ENCODE data around the gene AR. TPM values are rescaled to one million over a fixed set of nuclear protein-coding genes. Genes with fewer than 3 reads are reported as not detected.

Gene AR, protein sequence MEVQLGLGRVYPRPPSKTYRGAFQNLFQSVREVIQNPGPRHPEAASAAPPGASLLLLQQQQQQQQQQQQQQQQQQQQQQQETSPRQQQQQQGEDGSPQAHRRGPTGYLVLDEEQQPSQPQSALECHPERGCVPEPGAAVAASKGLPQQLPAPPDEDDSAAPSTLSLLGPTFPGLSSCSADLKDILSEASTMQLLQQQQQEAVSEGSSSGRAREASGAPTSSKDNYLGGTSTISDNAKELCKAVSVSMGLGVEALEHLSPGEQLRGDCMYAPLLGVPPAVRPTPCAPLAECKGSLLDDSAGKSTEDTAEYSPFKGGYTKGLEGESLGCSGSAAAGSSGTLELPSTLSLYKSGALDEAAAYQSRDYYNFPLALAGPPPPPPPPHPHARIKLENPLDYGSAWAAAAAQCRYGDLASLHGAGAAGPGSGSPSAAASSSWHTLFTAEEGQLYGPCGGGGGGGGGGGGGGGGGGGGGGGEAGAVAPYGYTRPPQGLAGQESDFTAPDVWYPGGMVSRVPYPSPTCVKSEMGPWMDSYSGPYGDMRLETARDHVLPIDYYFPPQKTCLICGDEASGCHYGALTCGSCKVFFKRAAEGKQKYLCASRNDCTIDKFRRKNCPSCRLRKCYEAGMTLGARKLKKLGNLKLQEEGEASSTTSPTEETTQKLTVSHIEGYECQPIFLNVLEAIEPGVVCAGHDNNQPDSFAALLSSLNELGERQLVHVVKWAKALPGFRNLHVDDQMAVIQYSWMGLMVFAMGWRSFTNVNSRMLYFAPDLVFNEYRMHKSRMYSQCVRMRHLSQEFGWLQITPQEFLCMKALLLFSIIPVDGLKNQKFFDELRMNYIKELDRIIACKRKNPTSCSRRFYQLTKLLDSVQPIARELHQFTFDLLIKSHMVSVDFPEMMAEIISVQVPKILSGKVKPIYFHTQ
- polyA plus RNA-seq (ENCODE audit: insufficient read length in 4 of 4): 1 to 10 TPM; 2.5 to 3.8 (median 3.0) TPM

DNA sequence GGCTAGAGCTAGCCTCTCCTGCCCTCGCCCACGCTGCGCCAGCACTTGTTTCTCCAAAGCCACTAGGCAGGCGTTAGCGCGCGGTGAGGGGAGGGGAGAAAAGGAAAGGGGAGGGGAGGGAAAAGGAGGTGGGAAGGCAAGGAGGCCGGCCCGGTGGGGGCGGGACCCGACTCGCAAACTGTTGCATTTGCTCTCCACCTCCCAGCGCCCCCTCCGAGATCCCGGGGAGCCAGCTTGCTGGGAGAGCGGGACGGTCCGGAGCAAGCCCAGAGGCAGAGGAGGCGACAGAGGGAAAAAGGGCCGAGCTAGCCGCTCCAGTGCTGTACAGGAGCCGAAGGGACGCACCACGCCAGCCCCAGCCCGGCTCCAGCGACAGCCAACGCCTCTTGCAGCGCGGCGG is at the start of gene AR:
AR (plus strand) TSS at position 204 of the 400 bp plus-strand sequence. CDS start 1,126 bp downstream, outside the sequence.
- DNase-seq (ENCODE audit: low read depth in 4 of 4, low spot score in 2 of 4): no peak

DNA sequence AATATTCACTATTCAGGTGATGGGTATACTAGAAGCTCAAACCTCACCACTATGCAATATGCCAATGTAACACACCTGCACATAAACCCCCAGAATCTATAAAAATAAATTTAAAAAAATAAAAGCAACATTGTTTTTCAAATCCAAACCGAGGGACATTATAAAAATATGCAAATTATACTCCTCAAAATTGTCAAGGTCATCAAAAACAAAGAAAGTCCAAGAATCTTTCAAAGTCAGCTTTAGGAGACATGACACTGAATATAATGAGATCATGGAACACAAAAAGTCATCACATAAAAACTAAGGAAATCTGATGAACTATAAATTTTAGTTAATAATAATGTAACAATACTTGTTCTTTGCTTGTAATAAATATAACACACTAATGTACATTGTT is 43.2 kb upstream of the AR start:
- DNase-seq (ENCODE audit: low read depth in 4 of 4, low spot score in 2 of 4): no peak

DNA sequence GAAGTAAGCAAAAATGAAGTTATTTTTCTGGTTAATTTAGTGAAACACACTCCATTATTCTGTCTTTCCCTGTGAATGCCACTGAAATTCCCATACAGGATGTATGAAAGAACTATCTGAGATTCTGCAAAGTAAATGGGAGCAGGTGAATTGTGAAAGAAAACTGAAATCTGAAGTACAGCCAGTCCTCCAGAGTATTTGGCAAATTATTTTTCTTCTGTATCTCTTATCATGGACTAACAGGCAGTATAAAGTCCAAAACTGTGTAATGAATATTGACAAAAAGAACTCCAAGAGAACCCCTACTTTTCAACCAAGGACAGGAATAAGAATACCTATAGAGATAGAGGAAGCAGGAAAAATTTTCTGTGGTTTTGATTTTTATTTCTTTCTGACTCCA is 40.8 kb upstream of the AR start:
- no peak for DNase-seq (ENCODE audit: low read depth in 4 of 4, low spot score in 2 of 4)

DNA sequence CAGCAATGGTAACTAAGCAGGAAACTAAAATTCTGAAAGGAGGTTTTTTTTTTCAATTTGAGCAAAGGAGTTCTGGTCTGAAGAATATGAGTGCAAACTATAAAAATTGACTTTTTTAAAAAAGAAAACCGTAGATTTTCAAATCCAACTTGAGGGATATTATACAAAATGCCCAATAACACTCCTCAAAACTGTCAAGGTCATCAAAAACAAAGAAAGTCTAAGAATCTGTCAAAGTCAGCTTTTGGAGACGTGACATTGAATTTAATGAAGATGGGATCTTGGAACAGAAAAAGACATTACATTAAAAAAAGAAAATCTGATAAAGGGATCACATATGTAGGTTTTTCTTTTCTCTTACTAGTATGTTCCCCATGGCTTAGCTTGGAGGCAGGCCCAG is 40.4 kb upstream of the AR start:
- DNase-seq (ENCODE audit: low read depth in 4 of 4, low spot score in 2 of 4): no peak

DNA sequence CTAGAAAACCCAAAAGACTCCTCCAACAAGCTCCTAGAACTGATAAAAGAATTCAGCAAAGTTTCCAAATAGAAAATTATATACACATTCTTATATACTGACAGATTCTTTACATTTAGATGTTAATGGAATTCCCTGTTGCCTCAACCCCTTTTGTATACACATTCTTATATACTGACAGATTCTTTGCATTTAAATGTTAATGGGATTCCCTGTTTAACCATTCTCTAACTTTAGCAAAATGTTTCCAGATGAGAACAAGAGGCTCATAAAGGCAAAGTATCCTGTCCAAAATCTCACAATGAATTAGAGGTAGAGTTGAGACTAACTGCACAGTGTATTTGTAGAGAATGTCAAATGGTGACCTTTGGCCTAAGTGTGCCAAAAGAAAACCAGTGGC is 23.1 kb upstream of the AR start:
- no peak for DNase-seq (ENCODE audit: low read depth in 4 of 4, low spot score in 2 of 4)

DNA sequence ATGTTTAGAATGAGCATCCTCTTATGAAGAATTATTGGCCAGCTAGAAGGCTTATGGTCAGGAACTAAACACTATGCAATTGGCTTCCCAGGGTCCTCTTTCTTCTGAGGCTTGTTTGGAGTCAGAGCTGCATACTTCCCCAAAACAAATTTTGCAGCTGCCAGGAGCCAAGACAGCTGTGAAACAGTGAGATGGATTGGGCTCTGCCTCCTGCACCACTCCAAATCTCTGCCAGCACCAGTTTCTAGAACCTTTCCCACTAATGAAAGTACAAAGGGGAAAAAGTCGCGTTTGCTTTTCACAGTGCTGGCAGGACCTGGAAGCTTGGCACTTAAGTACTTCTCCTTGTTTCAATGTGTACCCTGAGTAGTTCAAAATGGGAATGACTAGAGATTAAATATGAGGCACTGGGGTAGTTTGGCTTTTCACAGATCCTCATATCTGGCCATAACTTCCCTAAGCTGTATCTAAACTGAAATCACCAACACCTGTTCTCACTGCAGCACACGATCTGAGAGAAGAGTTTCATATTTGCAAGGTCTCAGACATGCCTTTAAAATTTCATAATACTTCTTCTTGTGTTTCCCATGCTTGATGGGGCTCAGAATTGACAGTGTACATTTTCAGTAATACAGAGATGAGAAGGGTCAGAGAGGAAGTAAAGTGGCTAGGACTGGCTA is 20.7 kb upstream of the AR start:
- no peak for DNase-seq (ENCODE audit: low read depth in 4 of 4, low spot score in 2 of 4)

DNA sequence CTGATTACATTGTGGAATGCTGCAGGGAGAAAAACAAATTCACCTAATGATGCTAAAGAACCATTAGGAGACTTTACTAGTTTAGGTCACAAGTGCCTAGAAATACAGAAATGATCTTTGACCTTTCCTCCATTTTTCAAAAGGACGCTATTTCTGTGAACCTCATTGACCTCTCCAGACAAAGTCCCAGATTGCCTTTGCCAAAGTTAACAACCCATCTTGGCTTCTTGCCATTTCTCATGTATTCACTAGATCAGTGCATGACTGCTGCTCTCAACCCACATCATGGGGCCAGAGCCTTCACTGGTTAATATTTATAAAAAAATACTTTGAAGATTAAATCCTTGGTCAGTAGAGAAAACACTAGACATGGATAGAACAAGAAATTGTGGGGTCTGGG is 19.9 kb upstream of the AR start:
- no peak for DNase-seq (ENCODE audit: low read depth in 4 of 4, low spot score in 2 of 4)

DNA sequence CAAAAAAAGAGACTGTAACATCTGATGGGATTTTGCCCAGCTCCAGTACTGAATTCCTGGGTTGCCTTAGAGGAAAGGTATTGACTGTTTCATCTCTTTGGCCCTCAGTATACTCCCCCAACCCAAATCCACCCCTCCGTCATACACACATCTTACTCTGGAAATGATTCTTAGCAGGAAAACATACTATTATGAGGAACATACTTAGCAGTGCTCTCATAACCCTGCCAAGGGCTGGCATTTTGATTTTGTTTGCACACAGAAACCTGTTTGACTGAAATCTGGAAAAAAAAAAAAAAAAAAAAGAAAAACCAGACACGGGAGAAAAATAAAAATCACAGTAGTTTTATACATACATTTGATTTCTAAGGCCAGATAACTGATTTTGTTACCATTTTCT is 19.4 kb upstream of the AR start:
- DNase-seq (ENCODE audit: low read depth in 4 of 4, low spot score in 2 of 4): no peak

DNA sequence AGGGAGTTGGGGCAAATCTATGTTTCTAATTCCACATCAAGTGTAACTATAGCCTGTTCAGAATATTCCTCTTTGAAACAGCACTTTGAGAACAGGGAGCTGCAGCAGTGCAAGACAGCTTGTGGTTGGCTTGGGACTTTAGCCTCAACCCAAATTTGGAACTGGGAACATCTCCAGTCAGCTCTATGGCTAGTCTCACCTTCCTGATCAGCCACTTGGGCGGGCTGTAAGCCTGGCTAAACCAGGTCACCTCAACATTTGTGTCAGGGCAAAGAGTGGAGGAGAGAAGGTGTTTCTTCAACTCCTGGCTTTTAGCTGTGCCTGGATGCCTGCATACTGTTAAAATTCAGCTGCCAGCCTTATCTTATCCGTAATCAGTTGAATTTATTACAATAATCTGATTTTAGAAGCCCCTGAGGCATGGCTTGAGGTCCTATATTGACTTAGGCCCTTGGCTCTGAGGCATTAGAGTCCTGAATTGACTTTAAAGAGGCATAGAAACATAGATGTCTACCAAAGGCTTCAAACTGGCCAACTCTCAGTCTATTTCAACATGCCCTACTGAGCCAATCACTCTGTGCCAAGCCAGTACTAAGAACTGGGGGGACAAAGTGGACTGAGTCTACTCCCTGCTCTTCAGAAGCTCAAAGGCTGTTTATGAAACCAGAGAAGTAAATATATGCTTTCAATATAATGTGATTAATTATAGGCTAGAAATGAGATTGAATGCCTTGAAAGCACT is 18.7 kb upstream of the AR start:
- DNase-seq (ENCODE audit: low read depth in 4 of 4, low spot score in 2 of 4): no peak

DNA sequence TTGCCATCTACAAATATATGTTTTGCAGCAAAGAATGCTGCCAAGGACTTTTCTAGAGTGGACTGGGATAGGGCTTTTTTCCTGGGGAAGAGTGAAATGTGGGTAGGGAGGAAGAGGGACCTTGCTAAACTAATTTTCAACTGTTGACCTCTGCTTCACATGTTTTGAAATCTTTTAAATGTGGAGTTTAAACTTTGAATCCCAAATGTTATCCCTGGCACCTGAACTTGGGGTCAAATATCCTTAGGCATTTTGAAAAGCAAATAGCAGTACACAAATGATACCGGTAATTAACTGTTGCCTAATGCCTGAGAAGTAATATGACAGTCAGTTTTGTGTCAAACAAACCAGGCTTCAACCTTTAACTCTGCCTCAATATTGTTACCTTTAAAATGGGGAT is 7.3 kb upstream of the AR start:
- DNase-seq (ENCODE audit: low read depth in 4 of 4, low spot score in 2 of 4): no peak

DNA sequence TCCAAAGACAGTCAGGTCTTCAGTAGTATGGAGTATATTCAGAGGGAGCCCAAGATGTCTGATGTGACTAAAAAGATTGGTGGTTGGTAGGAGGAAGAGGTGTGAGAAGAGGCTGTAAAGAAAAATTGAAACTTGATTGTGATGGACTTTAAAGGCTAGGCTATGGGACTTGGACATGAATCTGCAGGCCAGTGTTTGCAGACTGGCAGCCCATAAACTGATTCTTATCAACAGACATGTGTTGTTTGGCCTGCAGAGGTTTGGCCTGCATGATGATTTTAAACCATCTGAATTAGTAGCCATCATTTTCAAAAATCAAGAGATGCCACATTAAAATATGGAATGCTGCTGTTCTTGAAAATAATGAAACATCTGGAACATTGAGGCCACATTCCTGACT is 5.4 kb upstream of the AR start:
- DNase-seq (ENCODE audit: low read depth in 4 of 4, low spot score in 2 of 4): no peak

DNA sequence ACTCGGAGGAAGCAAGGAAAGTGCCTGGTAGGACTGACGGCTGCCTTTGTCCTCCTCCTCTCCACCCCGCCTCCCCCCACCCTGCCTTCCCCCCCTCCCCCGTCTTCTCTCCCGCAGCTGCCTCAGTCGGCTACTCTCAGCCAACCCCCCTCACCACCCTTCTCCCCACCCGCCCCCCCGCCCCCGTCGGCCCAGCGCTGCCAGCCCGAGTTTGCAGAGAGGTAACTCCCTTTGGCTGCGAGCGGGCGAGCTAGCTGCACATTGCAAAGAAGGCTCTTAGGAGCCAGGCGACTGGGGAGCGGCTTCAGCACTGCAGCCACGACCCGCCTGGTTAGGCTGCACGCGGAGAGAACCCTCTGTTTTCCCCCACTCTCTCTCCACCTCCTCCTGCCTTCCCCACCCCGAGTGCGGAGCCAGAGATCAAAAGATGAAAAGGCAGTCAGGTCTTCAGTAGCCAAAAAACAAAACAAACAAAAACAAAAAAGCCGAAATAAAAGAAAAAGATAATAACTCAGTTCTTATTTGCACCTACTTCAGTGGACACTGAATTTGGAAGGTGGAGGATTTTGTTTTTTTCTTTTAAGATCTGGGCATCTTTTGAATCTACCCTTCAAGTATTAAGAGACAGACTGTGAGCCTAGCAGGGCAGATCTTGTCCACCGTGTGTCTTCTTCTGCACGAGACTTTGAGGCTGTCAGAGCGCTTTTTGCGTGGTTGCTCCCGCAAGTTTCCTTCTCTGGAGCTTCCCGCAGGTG is 637 bp downstream of the AR start:
- no peak for DNase-seq (ENCODE audit: low read depth in 4 of 4, low spot score in 2 of 4)

DNA sequence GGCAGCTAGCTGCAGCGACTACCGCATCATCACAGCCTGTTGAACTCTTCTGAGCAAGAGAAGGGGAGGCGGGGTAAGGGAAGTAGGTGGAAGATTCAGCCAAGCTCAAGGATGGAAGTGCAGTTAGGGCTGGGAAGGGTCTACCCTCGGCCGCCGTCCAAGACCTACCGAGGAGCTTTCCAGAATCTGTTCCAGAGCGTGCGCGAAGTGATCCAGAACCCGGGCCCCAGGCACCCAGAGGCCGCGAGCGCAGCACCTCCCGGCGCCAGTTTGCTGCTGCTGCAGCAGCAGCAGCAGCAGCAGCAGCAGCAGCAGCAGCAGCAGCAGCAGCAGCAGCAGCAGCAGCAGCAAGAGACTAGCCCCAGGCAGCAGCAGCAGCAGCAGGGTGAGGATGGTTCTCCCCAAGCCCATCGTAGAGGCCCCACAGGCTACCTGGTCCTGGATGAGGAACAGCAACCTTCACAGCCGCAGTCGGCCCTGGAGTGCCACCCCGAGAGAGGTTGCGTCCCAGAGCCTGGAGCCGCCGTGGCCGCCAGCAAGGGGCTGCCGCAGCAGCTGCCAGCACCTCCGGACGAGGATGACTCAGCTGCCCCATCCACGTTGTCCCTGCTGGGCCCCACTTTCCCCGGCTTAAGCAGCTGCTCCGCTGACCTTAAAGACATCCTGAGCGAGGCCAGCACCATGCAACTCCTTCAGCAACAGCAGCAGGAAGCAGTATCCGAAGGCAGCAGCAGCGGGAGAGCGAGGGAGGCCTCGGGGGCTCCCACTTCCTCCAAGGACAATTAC is 1.4 kb downstream of the AR start:
- DNase-seq (ENCODE audit: low read depth in 4 of 4, low spot score in 2 of 4): no peak

DNA sequence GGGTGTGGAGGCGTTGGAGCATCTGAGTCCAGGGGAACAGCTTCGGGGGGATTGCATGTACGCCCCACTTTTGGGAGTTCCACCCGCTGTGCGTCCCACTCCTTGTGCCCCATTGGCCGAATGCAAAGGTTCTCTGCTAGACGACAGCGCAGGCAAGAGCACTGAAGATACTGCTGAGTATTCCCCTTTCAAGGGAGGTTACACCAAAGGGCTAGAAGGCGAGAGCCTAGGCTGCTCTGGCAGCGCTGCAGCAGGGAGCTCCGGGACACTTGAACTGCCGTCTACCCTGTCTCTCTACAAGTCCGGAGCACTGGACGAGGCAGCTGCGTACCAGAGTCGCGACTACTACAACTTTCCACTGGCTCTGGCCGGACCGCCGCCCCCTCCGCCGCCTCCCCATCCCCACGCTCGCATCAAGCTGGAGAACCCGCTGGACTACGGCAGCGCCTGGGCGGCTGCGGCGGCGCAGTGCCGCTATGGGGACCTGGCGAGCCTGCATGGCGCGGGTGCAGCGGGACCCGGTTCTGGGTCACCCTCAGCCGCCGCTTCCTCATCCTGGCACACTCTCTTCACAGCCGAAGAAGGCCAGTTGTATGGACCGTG is 2.2 kb downstream of the AR start:
- no peak for DNase-seq (ENCODE audit: low read depth in 4 of 4, low spot score in 2 of 4)

DNA sequence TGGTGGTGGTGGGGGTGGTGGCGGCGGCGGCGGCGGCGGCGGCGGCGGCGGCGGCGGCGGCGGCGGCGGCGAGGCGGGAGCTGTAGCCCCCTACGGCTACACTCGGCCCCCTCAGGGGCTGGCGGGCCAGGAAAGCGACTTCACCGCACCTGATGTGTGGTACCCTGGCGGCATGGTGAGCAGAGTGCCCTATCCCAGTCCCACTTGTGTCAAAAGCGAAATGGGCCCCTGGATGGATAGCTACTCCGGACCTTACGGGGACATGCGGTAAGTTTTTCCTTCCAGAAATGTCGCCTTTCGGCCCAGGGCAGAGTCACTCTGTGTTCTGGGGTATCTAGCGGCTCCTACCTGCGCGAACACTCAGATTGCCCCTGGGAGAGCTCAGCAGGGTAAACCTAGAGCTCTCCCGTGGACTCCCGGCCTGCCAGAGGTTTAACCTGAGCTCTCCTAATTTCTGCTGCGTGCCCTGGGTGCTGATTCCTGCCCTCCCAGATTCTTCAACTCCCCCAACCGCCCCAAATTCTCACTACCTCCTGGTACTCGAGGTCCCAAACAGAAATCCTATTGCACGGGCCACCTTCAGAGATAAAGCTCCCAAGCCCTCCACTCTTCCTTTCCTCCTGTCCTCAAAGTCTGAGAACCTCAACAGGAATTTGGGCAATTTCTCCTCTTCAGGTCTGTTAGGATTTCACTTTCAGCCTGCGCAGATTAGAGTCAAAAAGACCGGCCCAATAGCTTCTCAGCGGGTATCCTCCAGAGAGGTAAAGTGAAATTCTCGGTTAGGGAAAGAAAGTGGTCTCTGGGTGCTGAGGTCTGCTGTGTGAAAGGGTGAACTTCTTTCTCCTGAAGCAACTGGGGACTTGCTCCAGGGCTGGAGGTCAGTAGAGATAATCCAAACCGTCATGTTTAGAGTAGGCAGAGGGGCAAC is 2.9 kb downstream of the AR start:
- no peak for DNase-seq (ENCODE audit: low read depth in 4 of 4, low spot score in 2 of 4)

DNA sequence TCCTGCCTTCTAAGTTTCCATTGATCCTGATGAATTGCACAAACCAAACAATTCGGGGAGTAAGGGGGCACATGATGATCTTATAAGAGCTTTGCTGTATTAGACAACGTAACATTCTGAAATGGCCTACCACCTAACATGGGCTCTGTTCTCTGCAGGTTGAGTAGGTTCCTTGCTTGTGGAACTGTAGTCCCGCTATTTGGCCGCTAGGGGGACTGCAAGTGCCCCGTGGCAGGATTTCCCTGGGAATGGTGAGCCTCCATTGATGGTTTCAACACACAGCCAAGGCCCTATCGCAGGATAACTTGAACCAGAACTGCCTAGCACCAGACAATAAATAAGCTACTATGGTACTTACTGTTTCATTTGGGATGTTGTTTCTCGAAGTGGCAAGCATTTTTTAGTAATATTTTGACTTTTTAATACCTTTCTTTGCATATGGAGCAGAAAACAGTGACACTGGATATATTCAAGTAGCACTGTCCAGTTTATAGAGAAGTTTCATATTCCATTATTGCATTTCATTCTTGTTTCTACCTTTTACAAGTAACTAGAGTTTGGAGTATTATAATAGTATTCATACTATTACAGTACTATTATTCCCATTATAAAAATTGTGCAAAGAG is 11.9 kb downstream of the AR start:
- DNase-seq (ENCODE audit: low read depth in 4 of 4, low spot score in 2 of 4): no peak

DNA sequence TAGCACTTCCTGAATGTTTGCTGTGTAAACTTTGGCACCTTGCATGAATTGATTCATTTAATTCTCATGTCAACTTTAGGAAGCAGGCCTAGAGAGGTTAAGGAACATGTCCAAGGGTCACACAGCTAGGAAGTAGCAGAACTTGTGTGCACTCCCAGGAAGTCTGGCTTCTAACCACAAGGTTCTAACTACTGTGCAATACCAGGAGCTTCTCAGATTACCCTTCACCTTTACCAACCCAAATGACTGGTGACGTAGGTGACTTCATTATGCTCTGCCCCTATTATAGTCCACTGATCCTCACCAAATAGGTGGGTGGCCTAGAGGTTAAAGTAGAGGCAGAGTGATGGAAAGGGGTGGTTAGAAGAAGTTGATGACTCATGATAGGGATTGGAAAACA is 14.4 kb downstream of the AR start:
- DNase-seq (ENCODE audit: low read depth in 4 of 4, low spot score in 2 of 4): no peak
